ENCODE data around the gene ZFP36L1. TPM values are rescaled to one million over a fixed set of nuclear protein-coding genes. Genes with fewer than 3 reads are reported as not detected.

The ZFP36L1 gene, protein sequence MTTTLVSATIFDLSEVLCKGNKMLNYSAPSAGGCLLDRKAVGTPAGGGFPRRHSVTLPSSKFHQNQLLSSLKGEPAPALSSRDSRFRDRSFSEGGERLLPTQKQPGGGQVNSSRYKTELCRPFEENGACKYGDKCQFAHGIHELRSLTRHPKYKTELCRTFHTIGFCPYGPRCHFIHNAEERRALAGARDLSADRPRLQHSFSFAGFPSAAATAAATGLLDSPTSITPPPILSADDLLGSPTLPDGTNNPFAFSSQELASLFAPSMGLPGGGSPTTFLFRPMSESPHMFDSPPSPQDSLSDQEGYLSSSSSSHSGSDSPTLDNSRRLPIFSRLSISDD
- 100 to 1,000 TPM; 170 to 564 (median 315) TPM for total RNA-seq

DNA sequence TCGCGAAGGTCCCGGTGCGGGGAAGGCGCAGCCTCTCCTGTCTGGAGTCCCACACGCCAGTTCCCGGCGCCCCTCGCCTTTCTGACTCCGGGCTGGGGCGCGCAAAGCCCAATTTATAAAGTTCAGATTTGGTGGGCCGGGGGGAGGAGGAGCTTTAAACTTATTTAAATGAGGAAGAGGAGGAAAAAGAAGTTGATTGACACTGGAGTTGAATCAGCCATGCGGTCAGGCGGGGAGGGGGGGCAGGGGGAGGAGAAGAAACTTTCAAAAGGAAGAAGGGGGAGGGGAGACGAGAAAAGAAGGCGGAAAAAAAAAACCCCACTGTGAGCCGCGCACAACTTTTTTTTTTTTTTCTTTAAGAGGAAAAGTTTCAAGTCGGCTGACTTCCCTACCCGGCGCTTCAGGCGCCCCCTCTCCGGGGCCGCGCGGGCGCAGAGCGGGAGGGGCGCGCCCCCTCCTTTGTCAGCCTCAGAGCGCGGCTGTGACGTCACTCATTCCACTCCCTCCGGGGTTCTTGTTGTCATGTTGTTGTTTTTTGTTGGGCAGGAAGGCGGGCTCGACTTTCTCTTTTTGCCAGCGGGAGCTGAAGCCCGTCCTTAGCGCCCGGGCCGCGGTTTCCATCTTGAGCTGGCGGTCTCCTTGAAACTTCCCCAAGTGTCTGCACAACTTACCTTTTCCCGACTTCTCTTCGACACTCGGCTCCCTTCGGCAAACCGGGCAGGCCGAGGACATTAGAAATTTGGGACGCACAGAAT is at the start of gene ZFP36L1:
Gene ZFP36L1, minus strand, starts transcription at position 89 of the 755 bp plus-strand sequence. CDS start 129 bp downstream, outside the sequence.
- Histone ChIP-seq H3K27ac (peak within 1 kb of the TSS; percentile 96 to 99), H3K4me1 (no peaks in the 10 kb centered on the region), H3K27me3 (no peaks in the 10 kb centered on the region), H3K36me3 (no peaks in the 10 kb centered on the region), H3K9me3 (no peaks in the 10 kb centered on the region), H3K4me3 (peak within 1 kb of the TSS; percentile 78 to 96)
- intact Hi-C loops (cut with DNase I; ENCODE audit: low total_unique reads), result no loop called here
- peak; percentile 93 to 96 for DNase-seq
- peak; percentile 98 to 100 for TF ChIP-seq POLR2A (IDR thresholded peaks at IDR 0.05)
- TF ChIP-seq, protein P1, sequence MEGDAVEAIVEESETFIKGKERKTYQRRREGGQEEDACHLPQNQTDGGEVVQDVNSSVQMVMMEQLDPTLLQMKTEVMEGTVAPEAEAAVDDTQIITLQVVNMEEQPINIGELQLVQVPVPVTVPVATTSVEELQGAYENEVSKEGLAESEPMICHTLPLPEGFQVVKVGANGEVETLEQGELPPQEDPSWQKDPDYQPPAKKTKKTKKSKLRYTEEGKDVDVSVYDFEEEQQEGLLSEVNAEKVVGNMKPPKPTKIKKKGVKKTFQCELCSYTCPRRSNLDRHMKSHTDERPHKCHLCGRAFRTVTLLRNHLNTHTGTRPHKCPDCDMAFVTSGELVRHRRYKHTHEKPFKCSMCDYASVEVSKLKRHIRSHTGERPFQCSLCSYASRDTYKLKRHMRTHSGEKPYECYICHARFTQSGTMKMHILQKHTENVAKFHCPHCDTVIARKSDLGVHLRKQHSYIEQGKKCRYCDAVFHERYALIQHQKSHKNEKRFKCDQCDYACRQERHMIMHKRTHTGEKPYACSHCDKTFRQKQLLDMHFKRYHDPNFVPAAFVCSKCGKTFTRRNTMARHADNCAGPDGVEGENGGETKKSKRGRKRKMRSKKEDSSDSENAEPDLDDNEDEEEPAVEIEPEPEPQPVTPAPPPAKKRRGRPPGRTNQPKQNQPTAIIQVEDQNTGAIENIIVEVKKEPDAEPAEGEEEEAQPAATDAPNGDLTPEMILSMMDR (IDR thresholded peaks at IDR 0.05), result peak in 1 of 4 experiments; percentile 22

DNA sequence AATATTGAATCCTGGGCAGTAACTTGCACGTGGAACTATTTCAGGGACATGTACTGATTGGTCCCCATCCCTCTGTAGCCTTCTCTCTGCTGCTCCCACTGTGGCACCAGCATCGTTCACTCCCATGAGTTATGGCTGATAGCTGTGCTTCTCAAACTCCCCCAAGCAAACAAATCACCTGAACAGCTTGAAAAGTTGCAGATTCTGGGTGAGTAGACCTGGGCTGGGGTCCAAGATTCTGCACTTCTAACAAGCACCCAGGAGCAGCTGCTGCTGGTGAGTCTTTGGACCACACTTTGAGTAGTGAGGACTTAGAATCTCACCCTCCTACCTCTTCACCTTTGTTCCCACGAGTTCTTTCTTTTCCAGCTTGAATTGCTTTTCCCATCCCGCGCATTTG is 49.4 kb upstream of the ZFP36L1 start:
- Histone ChIP-seq H3K4me3 (no peak overlapping the region), H3K27ac (peak overlapping the region; percentile 80 to 87), H3K27me3 (no peaks in the 10 kb centered on the region), H3K36me3 (no peaks in the 10 kb centered on the region), H3K4me1 (peaks cover 0 to 5% of the 10 kb centered on the region in 2 donors), H3K9me3 (no peaks in the 10 kb centered on the region)
- TF ChIP-seq, protein P1 (IDR thresholded peaks at IDR 0.05), result no peak
- TF ChIP-seq POLR2A (IDR thresholded peaks at IDR 0.05), result no peak
- intact Hi-C loops (cut with DNase I; ENCODE audit: low total_unique reads), result no loop called here
- peak; percentile 61 to 87 for DNase-seq

DNA sequence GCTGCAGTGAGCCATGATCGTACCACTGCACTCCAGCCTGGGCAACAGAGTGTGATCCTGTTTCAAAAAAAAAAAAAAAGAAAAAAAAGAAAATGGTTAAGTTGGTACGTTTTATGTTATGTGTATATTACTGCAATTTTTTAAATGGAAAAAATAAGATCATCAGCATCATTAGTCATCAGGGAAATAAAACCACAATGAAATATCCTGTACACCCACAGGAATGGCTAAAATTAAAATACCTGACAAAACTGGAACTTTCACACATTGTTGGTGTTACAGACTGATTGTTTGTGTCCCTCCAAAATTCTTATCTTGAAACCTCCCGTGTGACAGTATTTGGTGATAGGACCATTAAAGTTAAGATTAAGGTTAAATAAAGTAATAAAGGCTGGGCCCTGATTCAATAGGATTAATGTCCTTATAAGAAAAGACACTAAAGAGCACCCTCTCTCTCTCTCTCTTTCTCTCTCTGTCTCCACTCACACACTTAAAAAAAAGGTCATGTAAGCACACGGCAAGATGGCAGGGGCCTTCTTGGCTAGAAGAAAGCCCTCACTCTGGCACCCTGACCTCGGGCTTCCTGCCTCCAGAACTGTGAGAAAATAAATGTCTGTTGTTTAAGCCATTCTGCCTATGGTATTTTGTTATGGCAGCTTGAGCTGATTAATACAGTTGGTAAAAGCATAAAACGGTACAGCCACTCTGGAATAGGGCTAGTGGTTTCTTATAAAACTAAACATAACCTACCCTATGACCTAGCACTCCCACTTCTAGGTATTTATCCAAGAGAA is 48.3 kb upstream of the ZFP36L1 start:
- intact Hi-C loops (cut with DNase I; ENCODE audit: low total_unique reads), result no loop called here
- Histone ChIP-seq H3K27ac (peak overlapping the region; percentile 62 to 87), H3K9me3 (peaks cover 0 to 2% of the 10 kb centered on the region in 2 donors), H3K27me3 (no peaks in the 10 kb centered on the region), H3K36me3 (no peaks in the 10 kb centered on the region), H3K4me3 (no peak overlapping the region), H3K4me1 (peaks cover 0 to 5% of the 10 kb centered on the region in 2 donors)
- no peak for DNase-seq
- TF ChIP-seq POLR2A (IDR thresholded peaks at IDR 0.05), result no peak
- TF ChIP-seq, protein P1 (IDR thresholded peaks at IDR 0.05), result no peak

DNA sequence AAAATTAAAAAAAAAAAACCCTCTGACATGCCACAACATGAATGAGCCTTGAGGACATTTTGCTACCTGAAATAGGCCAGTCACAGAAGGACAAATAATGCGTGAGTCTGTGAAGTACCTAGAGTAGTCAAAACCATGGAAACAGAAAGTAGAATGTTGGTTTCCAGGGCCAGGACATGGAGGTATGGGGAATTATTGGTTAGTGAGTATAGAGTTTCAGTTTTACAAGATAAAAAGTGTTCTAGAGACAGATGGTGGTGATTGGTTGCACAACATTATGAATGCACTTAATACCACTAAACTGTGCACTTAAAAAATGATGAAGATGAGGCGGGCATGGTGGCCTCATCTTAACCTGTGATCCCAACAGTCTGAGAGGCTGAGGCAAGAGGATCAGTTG is 47.6 kb upstream of the ZFP36L1 start:
- intact Hi-C loops (cut with DNase I; ENCODE audit: low total_unique reads), result no loop called here
- Histone ChIP-seq H3K9me3 (peaks cover 0 to 8% of the 10 kb centered on the region in 2 donors), H3K36me3 (no peaks in the 10 kb centered on the region)

More for the DNA sequence above, 47.6 kb upstream of the ZFP36L1 start:
- no peaks in the 10 kb centered on the region for H3K27me3 ChIP-seq
- DNase-seq, result no peak
- H3K27ac ChIP-seq, result peak overlapping the region in 1 of 2 donors; percentile 87
- TF ChIP-seq, protein P1 (IDR thresholded peaks at IDR 0.05), result no peak
- TF ChIP-seq POLR2A (IDR thresholded peaks at IDR 0.05), result no peak
- no peak overlapping the region for H3K4me3 ChIP-seq
- peaks cover 0 to 5% of the 10 kb centered on the region in 2 donors for H3K4me1 ChIP-seq
